ENCODE measurements around the gene LINC01488. TPM values are rescaled to one million over a fixed set of nuclear protein-coding genes. Genes with fewer than 3 reads are reported as not detected.
A peak's percentile ranks its signal among the peaks of the same experiment; 100 is the strongest.

LINC01488 gene
- total RNA-seq, 2 donors from 2014 or later, result not detected

DNA sequence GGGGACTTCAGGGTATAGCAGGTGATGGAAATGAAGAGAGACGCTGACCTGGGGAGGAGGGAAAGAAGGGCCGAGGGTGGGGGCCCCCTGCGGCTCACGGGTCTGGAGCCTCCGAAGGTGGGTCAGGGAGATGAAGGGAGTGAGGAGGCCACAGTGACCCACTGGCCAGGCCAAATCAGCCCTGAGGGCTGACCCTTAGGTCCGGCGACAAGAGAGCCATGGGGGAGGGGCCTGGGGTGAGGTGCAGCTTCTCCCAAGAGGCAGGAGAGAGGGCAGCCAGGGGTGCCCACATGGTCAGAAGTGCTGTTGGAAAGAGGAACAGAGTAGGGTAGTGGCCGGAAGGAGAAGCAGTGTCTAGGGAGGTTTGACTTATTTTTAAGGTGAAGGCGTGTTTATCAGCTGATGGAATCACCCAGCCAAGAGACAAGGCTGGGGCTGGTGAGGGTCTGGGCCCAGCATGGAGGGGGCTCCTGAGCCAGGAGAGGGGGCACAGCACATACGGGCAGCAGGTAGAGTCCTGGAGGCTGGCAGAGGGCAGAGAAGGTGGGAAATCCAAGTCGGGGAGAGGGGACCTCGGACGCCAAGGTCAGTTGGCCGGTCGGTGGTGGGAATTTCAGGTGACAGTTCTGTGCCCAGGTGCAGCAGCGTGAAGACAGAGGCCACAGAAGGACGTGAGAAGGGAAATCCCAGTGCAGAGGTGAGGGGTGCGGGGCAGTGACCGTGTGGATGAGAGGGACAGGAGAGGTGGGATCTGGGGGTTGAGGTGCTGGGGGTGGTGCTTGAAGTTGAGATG is 49.0 kb downstream of the LINC01488 start:
- peak; percentile 42 for DNase-seq (ENCODE audit: low spot score)
- no peak overlapping the region for H3K4me3 Mint-ChIP-seq
- H3K27ac Mint-ChIP-seq, result no peak overlapping the region
- no peaks in the 10 kb centered on the region for H3K9me3 Mint-ChIP-seq
- H3K27me3 Mint-ChIP-seq, result peaks cover 23 to 26% of the 10 kb centered on the region in 2 donors
- H3K4me1 Mint-ChIP-seq (ENCODE audit: low read depth in 2 of 2), result no peaks in the 10 kb centered on the region
- peak in 1 of 2 donors; percentile 24 for ATAC-seq
- no peaks in the 10 kb centered on the region for H3K36me3 Mint-ChIP-seq

DNA sequence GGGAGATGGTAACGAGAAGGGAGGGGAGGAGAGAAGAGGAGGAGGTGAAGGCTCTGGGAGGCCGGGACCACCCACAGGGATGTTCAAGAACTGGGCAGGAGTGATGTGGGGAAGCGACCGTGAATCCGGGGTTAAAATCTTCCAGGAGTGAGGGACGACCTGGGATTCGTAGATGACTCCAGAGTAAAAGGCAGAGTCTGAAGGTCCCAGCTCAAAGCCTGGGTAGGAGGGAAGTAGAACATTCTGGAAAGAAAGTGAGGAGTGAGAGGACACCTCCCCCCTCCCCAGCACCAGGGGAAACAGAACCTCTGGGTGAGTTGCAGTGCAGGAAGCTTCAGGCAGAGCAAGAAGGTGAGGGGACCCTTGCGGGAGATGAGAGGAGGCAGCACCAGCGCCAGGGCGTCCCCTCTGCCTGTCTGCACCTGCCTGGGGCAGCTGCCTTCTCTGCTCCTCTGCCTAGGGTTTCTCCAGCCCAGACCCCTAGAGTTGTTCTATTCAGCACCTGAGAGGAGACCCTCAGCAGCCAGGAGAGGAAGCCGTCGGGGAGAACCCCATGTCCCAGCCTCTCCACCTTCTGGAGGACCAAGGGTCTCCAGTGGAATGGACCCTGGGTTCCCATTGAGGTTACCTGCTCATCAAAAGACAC is 49.7 kb downstream of the LINC01488 start:
- H3K4me1 Mint-ChIP-seq (ENCODE audit: low read depth in 2 of 2), result no peaks in the 10 kb centered on the region
- H3K9me3 Mint-ChIP-seq, result no peaks in the 10 kb centered on the region
- H3K27ac Mint-ChIP-seq, result no peak overlapping the region
- peaks cover 23 to 24% of the 10 kb centered on the region in 2 donors for H3K27me3 Mint-ChIP-seq
- ATAC-seq (no peak), DNase-seq (ENCODE audit: low spot score) (peak; percentile 42)
- H3K4me3 Mint-ChIP-seq, result no peak overlapping the region
- no peaks in the 10 kb centered on the region for H3K36me3 Mint-ChIP-seq

DNA sequence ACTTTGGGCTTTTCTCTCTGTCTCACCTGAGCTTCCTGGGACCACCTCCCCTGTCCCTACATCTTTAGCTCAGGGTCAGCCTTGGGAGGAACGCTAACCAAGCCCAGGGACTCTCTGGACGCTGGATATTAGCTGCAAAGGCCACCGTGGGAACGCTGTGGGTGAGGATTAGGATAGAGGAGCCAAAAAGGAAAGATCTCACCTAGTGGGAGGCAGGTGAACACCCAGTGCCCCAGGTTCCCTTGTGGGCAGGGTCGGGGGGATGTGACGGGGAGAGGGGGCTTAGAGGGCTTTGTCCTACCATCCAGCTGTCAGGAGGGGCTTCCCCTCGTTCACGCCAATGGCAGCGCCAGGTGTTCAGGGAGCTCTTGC is 50.2 kb downstream of the LINC01488 start:
- H3K27ac Mint-ChIP-seq, result no peak overlapping the region
- ATAC-seq (no peak), DNase-seq (ENCODE audit: low spot score) (peak; percentile 39)
- H3K4me1 Mint-ChIP-seq (ENCODE audit: low read depth in 2 of 2), result no peaks in the 10 kb centered on the region
- no peaks in the 10 kb centered on the region for H3K9me3 Mint-ChIP-seq
- H3K27me3 Mint-ChIP-seq, result peaks cover 23 to 24% of the 10 kb centered on the region in 2 donors
- no peak overlapping the region for H3K4me3 Mint-ChIP-seq
- no peaks in the 10 kb centered on the region for H3K36me3 Mint-ChIP-seq

DNA sequence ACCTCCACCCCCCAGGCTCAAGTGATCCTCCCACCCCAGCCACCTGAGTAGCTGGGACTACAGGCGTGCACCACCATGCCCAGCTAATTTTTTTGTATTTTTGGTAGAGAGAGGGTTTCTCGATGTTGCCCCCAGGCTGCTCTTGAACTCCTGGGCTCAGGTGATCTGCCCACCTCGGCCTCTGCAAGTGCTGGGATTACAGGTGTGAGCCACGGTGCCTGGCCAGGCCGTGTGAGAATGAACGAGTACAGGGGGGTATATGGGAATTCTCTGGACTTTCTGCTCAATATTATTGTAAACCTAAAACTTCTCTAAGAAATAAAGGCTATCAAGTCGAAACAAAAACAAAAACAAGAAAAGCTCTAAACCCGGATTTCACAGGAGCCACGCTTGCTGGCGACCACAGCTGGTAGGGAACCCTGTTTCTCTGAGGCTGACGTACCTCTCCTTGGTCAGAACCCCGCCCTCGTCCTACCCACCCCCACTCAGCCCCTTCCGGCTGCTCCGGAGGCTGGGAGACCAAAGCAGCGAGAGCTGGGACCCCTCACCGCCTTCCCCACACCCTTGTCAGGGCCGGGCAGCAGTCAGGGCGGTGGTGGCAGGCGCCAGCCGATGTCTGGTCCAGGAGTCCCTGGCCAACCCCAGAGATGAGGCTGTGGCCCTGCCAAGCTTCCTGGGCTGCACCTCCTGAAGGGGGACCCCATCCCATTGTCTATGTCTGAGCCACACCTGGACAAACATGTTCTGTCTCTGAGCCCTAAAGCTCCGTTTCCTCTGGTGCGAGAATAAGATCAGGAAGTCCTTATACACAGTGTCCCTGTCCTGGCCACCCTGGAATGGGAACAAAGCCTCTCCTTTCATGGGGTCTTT is 52.1 kb downstream of the LINC01488 start:
- no peak for ATAC-seq
- peaks cover 23 to 24% of the 10 kb centered on the region in 2 donors for H3K27me3 Mint-ChIP-seq

DNA sequence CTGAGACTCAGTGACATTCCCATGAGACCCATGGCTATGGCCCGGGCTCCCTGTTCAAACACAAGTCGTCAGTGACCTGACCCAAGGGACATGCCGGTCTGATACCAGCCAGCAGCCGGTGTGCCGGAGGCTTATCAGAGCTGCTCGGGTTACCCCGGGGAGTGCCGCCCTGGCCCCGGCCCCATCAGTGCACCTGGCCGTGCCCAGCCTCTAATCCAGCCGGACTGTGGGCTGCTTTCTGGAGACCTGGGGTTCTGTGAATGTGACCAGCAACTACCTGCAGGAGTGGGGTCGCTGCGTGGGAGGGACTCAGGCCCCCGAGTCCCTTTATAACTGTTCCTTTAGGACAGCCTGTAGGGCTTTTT is 52.7 kb downstream of the LINC01488 start:
- no peaks in the 10 kb centered on the region for H3K36me3 Mint-ChIP-seq
- no peaks in the 10 kb centered on the region for H3K9me3 Mint-ChIP-seq

More for the DNA sequence above, 52.1 kb downstream of the LINC01488 start:
- no peak overlapping the region for H3K27ac Mint-ChIP-seq
- no peaks in the 10 kb centered on the region for H3K4me1 Mint-ChIP-seq (ENCODE audit: low read depth in 2 of 2)
- H3K9me3 Mint-ChIP-seq, result no peaks in the 10 kb centered on the region
- H3K4me3 Mint-ChIP-seq, result no peak overlapping the region
- no peaks in the 10 kb centered on the region for H3K36me3 Mint-ChIP-seq
- peak; percentile 22 for DNase-seq (ENCODE audit: low spot score)

DNA sequence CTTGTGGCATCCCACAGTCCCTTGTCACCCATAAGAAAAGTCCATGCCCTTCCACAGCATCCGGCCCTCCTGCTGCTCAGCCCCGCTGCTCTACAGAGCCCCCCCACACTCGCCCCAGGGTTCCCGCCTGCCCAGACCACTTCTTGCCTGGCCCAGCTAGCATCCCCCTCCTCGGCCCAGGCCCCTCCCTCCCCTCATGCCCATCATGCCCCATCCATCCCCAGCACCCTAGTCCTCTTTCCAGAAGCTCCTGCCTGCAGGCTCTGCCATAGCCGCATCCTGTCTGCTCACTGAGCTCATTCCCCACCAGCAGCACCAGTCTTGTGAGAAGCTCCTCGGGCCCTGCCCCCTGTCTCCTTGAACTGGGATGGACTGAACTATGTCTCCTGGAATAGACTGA is 54.4 kb downstream of the LINC01488 start:
- peak; percentile 41 for DNase-seq (ENCODE audit: low spot score)

More for the DNA sequence above, 52.7 kb downstream of the LINC01488 start:
- peak; percentile 55 for DNase-seq (ENCODE audit: low spot score)
- H3K4me3 Mint-ChIP-seq, result no peak overlapping the region
- no peak overlapping the region for H3K27ac Mint-ChIP-seq
- peaks cover 21 to 25% of the 10 kb centered on the region in 2 donors for H3K27me3 Mint-ChIP-seq
- no peak for ATAC-seq
- H3K4me1 Mint-ChIP-seq (ENCODE audit: low read depth in 2 of 2), result no peaks in the 10 kb centered on the region

DNA sequence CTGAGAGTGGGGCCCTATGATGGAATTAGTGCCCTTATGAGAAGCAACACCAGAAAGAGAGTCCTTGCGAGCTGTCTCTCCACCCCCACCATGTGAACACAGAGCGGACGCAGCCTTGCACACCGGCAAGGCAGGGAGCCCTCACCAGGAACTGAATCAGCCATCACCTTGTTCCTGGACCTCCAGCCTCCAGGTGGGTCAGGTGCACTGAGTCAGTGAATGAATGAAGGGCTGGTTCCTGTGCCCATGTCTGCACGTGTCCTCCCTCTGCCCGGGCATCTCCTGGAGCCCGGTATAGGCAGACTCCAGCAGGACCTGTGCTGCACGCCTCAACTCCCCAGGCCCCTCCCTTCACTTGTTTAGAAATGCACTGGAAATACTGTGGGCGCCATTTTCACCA is 54.9 kb downstream of the LINC01488 start:
- Mint-ChIP-seq H3K27ac (no peak overlapping the region), H3K9me3 (no peaks in the 10 kb centered on the region), H3K36me3 (no peaks in the 10 kb centered on the region), H3K27me3 (peaks cover 0 to 10% of the 10 kb centered on the region in 2 donors), H3K4me3 (no peak overlapping the region), H3K4me1 (ENCODE audit: low read depth in 2 of 2) (no peaks in the 10 kb centered on the region)
- no peak for ATAC-seq
- peak; percentile 22 for DNase-seq (ENCODE audit: low spot score)

More for the DNA sequence above, 54.4 kb downstream of the LINC01488 start:
- H3K36me3 Mint-ChIP-seq, result no peaks in the 10 kb centered on the region
- no peaks in the 10 kb centered on the region for H3K9me3 Mint-ChIP-seq
- peak in 1 of 2 donors; percentile 33 for ATAC-seq
- H3K4me3 Mint-ChIP-seq, result no peak overlapping the region
- H3K4me1 Mint-ChIP-seq (ENCODE audit: low read depth in 2 of 2), result no peaks in the 10 kb centered on the region
- H3K27me3 Mint-ChIP-seq, result peaks cover 4 to 13% of the 10 kb centered on the region in 2 donors
- no peak overlapping the region for H3K27ac Mint-ChIP-seq

DNA sequence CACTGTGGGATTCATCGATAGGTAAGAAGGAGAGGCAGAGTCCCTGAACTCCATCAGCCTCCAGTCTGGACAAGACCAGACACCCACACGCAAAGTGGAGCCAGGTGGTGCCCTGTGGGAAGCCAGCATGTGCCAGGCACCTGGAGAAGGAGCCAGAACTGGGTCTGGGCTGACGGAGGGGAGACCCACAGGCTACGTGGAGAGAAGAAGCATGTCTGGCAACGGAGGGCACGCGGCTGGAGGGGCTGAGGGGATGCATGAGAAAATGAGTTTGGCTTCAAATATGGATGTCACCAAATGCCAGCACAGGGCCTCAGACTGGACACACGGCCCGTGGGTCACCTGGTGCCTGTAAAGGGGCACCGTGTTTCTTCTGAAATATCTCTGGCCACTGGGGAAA is 55.7 kb downstream of the LINC01488 start:
- Mint-ChIP-seq H3K27ac (no peak overlapping the region), H3K4me3 (no peak overlapping the region), H3K9me3 (no peaks in the 10 kb centered on the region), H3K36me3 (no peaks in the 10 kb centered on the region), H3K27me3 (peaks cover 0 to 8% of the 10 kb centered on the region in 2 donors), H3K4me1 (ENCODE audit: low read depth in 2 of 2) (no peaks in the 10 kb centered on the region)
- ATAC-seq (no peak), DNase-seq (ENCODE audit: low spot score) (no peak)

DNA sequence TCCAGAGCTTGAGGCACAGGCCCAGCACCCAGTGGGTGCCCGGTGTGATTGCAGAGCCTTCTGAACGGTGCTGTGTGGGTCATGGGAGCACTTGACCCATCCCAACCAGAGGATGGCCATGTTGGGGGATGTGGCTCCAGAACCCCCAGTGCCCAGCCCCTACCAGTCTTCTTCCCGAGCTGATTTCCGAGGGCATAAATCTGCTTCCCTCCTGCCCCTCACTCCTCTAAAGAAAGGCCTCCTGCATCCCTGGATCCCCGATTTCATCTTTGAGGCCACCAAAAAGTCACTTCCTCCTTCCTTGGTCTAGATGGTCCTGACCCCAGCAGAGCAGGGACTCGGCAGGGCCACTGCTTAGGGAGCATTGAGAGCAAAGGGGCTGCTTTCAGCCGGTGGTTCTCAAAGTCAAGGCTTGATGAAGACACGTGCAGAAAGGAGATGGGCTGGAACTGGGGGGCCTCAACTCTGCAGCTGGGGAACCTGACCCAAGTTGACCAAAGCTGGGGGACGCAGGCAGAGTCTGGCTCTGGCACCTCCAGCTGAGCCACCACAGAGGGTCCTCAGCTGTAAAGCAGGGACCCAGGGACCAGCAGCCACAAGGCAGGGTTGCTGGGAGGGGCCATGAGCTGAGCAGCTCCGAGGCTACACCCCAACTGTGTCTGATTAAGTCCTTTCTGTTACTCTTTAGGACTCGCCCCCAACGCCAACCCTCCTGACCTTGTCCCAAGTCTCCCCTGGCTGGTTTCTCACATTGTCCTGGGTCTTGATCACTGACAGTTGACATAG is 56.6 kb downstream of the LINC01488 start:
- H3K27me3 Mint-ChIP-seq, result peaks cover 5 to 9% of the 10 kb centered on the region in 2 donors
- no peak overlapping the region for H3K27ac Mint-ChIP-seq
- no peaks in the 10 kb centered on the region for H3K36me3 Mint-ChIP-seq
- DNase-seq (ENCODE audit: low spot score), result no peak
- H3K4me1 Mint-ChIP-seq (ENCODE audit: low read depth in 2 of 2), result no peaks in the 10 kb centered on the region
- no peak for ATAC-seq
- H3K4me3 Mint-ChIP-seq, result no peak overlapping the region
- no peaks in the 10 kb centered on the region for H3K9me3 Mint-ChIP-seq

DNA sequence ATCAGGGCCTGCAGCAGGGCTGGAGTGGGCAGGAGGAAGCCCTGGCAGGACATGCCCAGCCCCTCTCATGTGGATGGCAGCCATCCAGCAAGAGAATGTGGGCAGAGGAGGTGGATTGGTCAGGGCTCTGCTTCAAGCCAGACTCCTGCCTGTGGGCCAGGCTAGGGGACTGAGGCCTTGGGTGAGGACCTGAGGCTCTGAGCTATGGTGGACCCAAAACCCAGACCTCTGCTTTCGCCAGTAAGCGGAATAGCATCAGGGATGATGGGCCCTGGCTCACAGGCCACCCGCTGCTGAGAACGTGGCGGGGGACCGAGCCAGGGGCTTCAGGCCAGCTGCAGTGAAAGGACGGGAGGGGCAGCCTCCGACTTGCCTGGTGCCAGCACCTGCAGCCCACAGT is 57.4 kb downstream of the LINC01488 start:
- no peak overlapping the region for H3K27ac Mint-ChIP-seq
- no peaks in the 10 kb centered on the region for H3K36me3 Mint-ChIP-seq
- no peak overlapping the region for H3K4me3 Mint-ChIP-seq
- no peaks in the 10 kb centered on the region for H3K4me1 Mint-ChIP-seq (ENCODE audit: low read depth in 2 of 2)
- no peaks in the 10 kb centered on the region for H3K9me3 Mint-ChIP-seq
- DNase-seq (ENCODE audit: low spot score) (no peak), ATAC-seq (no peak)
- H3K27me3 Mint-ChIP-seq, result peaks cover 5 to 9% of the 10 kb centered on the region in 2 donors

DNA sequence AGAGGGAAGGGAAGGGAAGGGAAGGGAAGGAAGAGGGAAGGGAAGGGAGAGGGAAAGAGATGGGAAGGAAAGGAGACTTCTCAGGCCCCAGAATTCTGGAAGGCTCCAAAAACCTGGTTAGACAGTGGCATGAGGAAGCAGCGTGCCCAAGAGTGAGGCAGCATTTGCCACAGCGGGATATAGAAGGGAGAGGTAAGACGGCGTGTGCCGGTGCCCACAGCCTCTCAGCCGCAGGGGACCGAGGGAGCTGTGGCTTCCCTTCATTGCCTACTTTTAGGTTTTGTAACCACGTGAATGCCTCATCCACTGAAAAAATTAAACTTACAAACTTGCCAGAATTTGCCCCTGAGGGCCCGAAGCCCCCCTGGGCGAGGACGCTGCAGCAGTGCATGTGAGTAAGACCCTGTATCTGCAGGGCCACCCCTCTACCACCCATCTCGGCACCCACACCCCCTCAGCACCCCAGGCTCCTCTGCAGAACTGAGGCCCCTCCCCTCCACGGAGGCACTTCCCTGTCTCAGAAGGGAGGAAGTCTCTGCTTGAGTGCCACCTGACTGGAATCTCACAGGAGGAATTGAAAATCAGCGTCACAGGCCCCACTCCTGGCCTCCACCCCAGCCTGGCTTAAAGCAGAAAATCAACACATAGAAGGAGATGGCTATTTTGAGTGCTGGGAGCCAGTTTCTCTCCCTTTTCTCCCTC is 58.1 kb downstream of the LINC01488 start:
- peaks cover 12 to 16% of the 10 kb centered on the region in 2 donors for H3K27me3 Mint-ChIP-seq
- no peak overlapping the region for H3K4me3 Mint-ChIP-seq
- H3K4me1 Mint-ChIP-seq (ENCODE audit: low read depth in 2 of 2), result no peaks in the 10 kb centered on the region
- H3K36me3 Mint-ChIP-seq, result no peaks in the 10 kb centered on the region
- ATAC-seq (no peak), DNase-seq (ENCODE audit: low spot score) (no peak)
- no peak overlapping the region for H3K27ac Mint-ChIP-seq
- no peaks in the 10 kb centered on the region for H3K9me3 Mint-ChIP-seq

DNA sequence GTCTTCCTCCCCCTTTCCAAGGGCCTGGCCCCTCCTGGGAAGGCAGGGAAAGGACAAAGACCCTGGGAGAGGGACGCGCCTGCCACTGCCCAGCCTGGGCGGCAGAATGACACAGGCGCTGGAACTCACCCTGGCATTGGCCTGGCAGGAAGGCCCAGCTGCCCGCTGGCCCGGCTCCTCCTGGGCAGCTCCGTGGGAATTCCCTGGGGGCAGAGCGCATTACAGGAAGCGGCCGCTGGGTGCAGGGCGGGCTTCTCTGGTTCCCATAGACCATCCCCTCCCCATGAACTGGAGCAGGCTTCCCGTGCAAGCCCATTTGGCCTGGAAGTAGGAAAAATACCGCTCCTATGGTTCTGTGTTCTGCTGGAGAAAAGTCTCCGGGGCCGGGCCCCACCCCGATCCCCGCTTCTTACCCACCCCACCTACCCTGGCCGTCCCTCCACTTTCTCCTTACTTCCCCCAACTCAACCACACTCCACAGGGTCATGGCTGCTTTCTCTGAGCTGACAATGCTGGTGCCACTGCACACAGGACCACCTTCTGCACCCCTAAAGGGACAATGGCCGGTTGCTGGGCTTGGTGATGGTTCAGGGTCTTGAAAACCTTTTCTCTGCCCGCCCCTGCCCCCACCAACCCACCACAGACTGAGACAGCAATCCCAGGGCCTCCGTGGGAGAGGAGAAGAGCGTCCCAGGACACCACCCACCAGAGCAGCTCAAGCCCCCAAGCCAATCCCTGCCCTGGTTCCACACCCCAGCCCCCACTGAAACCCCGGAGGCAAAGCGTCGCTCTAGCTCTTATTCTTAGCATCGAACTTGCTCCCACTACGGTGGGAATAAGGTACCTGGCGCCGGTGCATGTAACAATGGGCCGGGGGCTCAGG is 58.9 kb downstream of the LINC01488 start:
- no peaks in the 10 kb centered on the region for H3K36me3 Mint-ChIP-seq
- DNase-seq (ENCODE audit: low spot score) (no peak), ATAC-seq (no peak)
- H3K27me3 Mint-ChIP-seq, result peaks cover 13 to 18% of the 10 kb centered on the region in 2 donors
- no peaks in the 10 kb centered on the region for H3K9me3 Mint-ChIP-seq
- H3K27ac Mint-ChIP-seq, result no peak overlapping the region
- H3K4me3 Mint-ChIP-seq, result no peak overlapping the region
- no peaks in the 10 kb centered on the region for H3K4me1 Mint-ChIP-seq (ENCODE audit: low read depth in 2 of 2)
